ENCODE results near the gene PDCD2. TPM values are rescaled to one million over a fixed set of nuclear protein-coding genes. Genes with fewer than 3 reads are reported as not detected.
A peak's percentile ranks its signal among the peaks of the same experiment; 100 is the strongest.

PDCD2 gene
- total and polyA plus RNA-seq, 9 of the 15 experiments (the other 6 are each of a cell fraction or from before 2014, with no cell fraction given), result 67.3 to 430 (median 318) TPM

DNA sequence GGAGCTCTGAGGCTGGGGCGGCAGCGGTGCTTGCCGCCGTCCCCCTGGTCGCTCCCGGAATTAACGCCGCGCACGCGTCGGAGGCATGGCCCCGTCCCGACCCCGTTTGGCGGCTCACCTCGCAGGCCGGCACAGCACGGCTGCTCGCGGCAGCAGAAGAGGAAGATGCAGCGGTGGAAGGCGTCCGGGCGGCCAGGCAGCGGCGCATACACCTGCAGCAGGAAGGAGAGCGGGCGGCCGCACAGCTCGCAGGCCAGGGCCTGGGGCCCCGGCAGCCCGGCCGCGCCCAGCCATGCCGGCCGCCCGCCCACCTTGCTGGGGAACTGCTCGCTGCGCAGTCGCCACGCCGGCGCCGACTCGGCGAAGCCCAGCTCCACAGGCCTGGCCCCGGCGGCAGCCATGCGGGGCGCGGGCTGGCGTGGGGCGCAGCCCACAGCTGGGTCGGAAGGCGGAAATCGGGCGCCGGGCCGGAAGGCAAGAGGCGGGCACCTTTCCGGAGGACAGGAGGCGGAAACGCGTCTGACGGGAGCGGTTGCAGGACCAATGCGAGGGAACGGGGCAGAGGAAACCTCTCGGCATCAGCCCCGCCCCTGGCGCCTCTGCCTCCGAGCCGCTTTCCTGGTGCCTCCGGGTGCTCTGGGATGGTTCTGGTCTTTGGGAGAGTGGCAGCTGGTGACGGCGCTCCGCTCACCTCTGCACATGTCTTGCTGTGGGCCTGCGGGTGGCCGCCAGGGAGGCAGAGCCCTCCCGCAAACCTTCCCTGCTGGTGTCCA, at the start of gene PDCD2 (continued):
- TF ChIP-seq, protein P1, sequence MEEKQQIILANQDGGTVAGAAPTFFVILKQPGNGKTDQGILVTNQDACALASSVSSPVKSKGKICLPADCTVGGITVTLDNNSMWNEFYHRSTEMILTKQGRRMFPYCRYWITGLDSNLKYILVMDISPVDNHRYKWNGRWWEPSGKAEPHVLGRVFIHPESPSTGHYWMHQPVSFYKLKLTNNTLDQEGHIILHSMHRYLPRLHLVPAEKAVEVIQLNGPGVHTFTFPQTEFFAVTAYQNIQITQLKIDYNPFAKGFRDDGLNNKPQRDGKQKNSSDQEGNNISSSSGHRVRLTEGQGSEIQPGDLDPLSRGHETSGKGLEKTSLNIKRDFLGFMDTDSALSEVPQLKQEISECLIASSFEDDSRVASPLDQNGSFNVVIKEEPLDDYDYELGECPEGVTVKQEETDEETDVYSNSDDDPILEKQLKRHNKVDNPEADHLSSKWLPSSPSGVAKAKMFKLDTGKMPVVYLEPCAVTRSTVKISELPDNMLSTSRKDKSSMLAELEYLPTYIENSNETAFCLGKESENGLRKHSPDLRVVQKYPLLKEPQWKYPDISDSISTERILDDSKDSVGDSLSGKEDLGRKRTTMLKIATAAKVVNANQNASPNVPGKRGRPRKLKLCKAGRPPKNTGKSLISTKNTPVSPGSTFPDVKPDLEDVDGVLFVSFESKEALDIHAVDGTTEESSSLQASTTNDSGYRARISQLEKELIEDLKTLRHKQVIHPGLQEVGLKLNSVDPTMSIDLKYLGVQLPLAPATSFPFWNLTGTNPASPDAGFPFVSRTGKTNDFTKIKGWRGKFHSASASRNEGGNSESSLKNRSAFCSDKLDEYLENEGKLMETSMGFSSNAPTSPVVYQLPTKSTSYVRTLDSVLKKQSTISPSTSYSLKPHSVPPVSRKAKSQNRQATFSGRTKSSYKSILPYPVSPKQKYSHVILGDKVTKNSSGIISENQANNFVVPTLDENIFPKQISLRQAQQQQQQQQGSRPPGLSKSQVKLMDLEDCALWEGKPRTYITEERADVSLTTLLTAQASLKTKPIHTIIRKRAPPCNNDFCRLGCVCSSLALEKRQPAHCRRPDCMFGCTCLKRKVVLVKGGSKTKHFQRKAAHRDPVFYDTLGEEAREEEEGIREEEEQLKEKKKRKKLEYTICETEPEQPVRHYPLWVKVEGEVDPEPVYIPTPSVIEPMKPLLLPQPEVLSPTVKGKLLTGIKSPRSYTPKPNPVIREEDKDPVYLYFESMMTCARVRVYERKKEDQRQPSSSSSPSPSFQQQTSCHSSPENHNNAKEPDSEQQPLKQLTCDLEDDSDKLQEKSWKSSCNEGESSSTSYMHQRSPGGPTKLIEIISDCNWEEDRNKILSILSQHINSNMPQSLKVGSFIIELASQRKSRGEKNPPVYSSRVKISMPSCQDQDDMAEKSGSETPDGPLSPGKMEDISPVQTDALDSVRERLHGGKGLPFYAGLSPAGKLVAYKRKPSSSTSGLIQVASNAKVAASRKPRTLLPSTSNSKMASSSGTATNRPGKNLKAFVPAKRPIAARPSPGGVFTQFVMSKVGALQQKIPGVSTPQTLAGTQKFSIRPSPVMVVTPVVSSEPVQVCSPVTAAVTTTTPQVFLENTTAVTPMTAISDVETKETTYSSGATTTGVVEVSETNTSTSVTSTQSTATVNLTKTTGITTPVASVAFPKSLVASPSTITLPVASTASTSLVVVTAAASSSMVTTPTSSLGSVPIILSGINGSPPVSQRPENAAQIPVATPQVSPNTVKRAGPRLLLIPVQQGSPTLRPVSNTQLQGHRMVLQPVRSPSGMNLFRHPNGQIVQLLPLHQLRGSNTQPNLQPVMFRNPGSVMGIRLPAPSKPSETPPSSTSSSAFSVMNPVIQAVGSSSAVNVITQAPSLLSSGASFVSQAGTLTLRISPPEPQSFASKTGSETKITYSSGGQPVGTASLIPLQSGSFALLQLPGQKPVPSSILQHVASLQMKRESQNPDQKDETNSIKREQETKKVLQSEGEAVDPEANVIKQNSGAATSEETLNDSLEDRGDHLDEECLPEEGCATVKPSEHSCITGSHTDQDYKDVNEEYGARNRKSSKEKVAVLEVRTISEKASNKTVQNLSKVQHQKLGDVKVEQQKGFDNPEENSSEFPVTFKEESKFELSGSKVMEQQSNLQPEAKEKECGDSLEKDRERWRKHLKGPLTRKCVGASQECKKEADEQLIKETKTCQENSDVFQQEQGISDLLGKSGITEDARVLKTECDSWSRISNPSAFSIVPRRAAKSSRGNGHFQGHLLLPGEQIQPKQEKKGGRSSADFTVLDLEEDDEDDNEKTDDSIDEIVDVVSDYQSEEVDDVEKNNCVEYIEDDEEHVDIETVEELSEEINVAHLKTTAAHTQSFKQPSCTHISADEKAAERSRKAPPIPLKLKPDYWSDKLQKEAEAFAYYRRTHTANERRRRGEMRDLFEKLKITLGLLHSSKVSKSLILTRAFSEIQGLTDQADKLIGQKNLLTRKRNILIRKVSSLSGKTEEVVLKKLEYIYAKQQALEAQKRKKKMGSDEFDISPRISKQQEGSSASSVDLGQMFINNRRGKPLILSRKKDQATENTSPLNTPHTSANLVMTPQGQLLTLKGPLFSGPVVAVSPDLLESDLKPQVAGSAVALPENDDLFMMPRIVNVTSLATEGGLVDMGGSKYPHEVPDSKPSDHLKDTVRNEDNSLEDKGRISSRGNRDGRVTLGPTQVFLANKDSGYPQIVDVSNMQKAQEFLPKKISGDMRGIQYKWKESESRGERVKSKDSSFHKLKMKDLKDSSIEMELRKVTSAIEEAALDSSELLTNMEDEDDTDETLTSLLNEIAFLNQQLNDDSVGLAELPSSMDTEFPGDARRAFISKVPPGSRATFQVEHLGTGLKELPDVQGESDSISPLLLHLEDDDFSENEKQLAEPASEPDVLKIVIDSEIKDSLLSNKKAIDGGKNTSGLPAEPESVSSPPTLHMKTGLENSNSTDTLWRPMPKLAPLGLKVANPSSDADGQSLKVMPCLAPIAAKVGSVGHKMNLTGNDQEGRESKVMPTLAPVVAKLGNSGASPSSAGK (IDR thresholded peaks at IDR 0.05), result no peak
- TF ChIP-seq MYBL2 (IDR thresholded peaks at IDR 0.05; ENCODE audit: low read depth), result no peak
- TF ChIP-seq MYBL2 (CRISPR knock-in tag; IDR thresholded peaks at IDR 0.05; ENCODE audit: borderline replicate concordance), result no peak
- no peak for TF ChIP-seq TCF7 (IDR thresholded peaks at IDR 0.05; ENCODE audit: borderline replicate concordance)
- TF ChIP-seq, protein P2, sequence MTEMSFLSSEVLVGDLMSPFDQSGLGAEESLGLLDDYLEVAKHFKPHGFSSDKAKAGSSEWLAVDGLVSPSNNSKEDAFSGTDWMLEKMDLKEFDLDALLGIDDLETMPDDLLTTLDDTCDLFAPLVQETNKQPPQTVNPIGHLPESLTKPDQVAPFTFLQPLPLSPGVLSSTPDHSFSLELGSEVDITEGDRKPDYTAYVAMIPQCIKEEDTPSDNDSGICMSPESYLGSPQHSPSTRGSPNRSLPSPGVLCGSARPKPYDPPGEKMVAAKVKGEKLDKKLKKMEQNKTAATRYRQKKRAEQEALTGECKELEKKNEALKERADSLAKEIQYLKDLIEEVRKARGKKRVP (CRISPR knock-in tag; IDR thresholded peaks at IDR 0.05), result no peak
- TF ChIP-seq HLTF (IDR thresholded peaks at IDR 0.05), result 0 out of 2 replicates have a peak, but pooled peaks have one; percentile 41
- no peak for TF ChIP-seq KDM2B (CRISPR knock-in tag; IDR thresholded peaks at IDR 0.05)
- TF ChIP-seq, protein P3, sequence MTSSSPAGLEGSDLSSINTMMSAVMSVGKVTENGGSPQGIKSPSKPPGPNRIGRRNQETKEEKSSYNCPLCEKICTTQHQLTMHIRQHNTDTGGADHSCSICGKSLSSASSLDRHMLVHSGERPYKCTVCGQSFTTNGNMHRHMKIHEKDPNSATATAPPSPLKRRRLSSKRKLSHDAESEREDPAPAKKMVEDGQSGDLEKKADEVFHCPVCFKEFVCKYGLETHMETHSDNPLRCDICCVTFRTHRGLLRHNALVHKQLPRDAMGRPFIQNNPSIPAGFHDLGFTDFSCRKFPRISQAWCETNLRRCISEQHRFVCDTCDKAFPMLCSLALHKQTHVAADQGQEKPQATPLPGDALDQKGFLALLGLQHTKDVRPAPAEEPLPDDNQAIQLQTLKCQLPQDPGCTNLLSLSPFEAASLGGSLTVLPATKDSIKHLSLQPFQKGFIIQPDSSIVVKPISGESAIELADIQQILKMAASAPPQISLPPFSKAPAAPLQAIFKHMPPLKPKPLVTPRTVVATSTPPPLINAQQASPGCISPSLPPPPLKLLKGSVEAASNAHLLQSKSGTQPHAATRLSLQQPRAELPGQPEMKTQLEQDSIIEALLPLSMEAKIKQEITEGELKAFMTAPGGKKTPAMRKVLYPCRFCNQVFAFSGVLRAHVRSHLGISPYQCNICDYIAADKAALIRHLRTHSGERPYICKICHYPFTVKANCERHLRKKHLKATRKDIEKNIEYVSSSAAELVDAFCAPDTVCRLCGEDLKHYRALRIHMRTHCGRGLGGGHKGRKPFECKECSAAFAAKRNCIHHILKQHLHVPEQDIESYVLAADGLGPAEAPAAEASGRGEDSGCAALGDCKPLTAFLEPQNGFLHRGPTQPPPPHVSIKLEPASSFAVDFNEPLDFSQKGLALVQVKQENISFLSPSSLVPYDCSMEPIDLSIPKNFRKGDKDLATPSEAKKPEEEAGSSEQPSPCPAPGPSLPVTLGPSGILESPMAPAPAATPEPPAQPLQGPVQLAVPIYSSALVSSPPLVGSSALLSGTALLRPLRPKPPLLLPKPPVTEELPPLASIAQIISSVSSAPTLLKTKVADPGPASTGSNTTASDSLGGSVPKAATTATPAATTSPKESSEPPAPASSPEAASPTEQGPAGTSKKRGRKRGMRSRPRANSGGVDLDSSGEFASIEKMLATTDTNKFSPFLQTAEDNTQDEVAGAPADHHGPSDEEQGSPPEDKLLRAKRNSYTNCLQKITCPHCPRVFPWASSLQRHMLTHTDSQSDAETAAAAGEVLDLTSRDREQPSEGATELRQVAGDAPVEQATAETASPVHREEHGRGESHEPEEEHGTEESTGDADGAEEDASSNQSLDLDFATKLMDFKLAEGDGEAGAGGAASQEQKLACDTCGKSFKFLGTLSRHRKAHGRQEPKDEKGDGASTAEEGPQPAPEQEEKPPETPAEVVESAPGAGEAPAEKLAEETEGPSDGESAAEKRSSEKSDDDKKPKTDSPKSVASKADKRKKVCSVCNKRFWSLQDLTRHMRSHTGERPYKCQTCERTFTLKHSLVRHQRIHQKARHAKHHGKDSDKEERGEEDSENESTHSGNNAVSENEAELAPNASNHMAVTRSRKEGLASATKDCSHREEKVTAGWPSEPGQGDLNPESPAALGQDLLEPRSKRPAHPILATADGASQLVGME (CRISPR knock-in tag; IDR thresholded peaks at IDR 0.05), result 0 out of 2 replicates have a peak, but pooled peaks have one; percentile 16
- TF ChIP-seq ZNF41 (CRISPR knock-in tag; conservative IDR thresholded peaks at IDR 0.05), result no peak

All from K562 (cell line).